Frontal cortex (tissue), 4 donors: ENCODE data around the gene PCSK2. TPM values are rescaled to one million over a fixed set of nuclear protein-coding genes. Genes with fewer than 3 reads are reported as not detected.
"Not testable (repeated sequence)": the region's sequence is repeated elsewhere in the genome, so short reads cannot be mapped to it uniquely, and the experiment has no call there.

Source experiments
- DNase-seq, 2 donors: peaks; one replicate each; pipeline ENCODE4 v3.0.0; 2012; ENCODE audit warnings: low spot score in 2 of 2
- FAIRE-seq: peaks from 2 replicates; lab custom pipeline; 2012; peaks lifted over from hg19 to GRCh38; lab: Jason Lieb, UNC
- total RNA-seq: library from RNA; depleted of rRNA; stranded (reverse); fragments of >200 nt; gene quantifications from one replicate; pipeline ENCODE4 v1.2.3, GENCODE V29; 2014
- donor health status: control.
- donor health status: control.
- donor health status: control.

Gene PCSK2, protein sequence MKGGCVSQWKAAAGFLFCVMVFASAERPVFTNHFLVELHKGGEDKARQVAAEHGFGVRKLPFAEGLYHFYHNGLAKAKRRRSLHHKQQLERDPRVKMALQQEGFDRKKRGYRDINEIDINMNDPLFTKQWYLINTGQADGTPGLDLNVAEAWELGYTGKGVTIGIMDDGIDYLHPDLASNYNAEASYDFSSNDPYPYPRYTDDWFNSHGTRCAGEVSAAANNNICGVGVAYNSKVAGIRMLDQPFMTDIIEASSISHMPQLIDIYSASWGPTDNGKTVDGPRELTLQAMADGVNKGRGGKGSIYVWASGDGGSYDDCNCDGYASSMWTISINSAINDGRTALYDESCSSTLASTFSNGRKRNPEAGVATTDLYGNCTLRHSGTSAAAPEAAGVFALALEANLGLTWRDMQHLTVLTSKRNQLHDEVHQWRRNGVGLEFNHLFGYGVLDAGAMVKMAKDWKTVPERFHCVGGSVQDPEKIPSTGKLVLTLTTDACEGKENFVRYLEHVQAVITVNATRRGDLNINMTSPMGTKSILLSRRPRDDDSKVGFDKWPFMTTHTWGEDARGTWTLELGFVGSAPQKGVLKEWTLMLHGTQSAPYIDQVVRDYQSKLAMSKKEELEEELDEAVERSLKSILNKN
- total RNA-seq, result 15.9 TPM

DNA sequence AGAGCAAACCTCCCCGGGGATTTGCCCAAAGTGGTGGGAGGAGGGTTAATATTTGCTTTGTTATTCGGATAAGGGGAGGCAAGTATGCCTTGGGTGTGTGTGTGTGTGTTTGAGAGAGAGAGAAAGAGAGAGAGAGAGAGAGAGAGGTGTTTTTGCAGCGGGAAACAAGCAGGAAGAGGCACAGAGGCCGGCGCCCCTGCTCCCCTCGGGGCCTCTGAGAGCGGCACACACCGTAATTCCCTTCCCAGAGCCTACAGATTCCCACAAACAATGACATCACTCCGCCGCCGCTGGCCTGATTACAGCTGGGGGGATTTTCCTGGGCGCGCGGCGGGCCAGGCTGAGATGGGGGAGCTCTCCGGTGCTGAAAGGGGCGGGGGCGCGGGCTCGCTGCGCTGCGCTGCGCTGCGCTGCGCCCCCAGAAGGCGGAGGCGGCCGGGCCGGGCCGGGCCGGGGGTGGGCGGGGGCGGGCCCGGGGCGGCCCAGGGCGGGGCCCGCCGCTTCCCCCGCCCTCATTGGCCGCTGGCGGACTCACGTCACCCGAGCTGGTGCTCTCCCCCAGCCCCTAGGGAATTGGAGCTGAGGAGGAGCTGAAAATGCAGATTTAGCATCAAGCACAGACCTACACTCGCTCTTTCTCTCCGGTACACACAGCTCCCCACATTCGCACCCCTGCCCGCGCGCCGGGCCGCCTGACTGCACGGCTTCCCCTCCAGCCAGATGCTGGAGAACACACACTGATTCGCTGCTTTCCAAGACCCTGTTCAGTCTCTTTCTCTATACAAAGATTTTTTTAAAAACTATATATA is at the start of gene PCSK2:
TSS of gene PCSK2 (plus strand) at position 631 of the 809 bp plus-strand sequence. CDS start 266 bp downstream, outside the sequence.
- FAIRE-seq (no peak), DNase-seq (peak; percentile 60 to 63)

DNA sequence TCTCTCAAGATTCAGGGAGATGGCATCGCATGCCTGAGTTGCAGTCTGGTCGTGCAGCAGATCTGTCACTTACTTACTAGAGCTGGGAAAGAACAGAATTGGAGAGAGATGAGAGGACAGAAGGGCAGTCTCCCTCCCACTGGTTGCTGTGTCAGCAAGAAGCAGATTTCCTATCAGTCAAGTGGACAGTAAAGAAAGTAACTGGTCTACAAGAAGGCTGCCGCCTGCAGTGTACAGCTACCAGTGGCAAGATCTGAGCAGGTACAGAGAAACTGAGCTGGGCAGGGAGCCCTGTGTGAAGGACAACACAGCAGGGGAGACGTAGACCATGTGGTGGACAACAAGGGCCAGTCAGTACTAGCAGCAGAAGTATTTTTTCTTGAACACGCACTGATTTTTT is 49.5 kb upstream of the PCSK2 start:
- FAIRE-seq (no peak), DNase-seq (no peak)

DNA sequence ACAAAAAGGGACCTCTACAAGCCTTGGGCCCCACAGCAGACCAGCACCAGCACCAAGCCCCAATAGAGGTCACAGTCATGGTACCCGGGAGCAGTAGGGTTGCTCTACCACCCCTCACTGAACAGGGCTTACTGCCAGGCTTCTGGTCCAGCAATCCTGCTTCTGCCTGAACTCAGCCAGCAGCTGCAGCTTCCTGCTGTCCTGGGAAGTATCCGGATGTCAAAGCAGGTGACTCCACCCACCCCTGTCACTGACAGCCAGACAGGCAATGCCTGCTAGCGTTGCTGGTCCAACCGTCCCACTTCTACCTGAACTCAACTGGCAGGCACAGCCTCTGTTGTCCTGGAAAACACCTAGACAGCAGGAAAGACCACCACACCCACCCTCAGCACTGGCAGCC is 47.0 kb upstream of the PCSK2 start:
- DNase-seq (no peak), FAIRE-seq (no peak)

DNA sequence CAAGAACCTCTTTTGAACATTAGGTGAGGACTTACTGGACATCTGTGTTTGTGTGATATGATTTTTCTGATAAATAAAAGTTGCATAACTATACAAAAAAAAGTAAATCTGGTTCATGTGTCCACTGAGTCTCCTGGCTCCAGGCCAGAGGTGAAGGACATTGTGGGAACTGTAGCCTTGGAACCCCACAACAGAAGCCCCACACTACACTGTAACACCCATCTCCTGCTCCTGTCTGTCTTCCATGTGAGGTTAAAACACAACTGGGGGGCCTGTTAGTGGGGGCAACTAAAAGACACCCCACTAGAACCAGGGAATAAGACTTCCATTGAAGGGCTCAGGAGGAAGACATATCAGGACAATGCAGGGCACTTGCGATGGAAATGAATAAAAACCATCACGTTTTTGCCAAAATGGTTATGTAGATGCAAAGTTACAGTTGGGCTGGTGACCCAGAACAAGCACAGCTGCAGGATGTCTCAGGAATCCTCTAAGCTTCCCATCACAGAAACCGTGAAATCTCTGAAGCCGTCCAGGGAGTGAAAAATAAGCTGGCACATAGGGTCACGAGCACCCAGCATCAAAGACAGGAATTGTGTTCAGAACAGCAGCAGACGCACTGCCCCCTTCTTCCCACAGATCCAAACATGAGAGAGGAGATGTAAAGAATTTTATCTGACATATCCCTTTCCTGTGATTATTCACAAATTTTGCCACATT is 36.7 kb upstream of the PCSK2 start:
- FAIRE-seq (no peak), DNase-seq (no peak)

DNA sequence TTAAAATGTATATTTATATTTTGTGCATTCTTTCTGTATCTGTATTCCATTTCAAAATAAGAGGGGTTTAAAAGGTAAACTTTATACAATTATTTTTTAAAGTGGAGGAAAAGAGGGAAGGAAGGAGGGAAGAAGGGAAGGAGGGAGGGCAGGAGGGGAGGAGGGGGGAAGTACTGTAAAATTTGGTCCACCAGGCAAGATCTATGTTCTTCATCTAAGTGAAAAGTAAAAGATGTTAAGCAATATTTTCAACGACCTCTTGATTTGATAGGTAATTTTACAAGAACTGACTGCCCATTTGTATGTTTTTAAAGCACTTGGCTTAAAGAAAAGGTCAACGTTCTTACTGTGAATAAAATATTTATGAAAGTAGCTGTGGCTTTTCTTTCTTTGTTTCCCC is 29.8 kb upstream of the PCSK2 start:
- DNase-seq (no peak), FAIRE-seq (no peak)

DNA sequence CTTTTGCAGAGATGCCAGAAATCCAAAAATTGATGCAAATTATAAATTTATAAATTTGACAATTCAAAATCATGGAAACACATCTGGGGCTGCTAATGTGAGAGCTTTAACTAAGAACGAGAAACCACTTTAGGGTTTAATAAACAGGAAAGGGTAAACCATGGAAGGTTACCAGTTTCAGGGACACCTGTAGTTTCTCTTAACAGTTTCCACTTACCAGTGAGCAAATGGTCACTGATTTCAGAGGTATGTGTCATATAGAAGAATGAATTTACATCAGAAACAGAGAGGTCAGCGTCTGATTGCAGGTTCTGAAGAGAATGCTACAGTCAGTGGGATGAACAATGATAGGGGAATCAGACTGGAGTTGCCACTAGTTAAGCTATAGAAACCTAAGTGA is 24.8 kb upstream of the PCSK2 start:
- FAIRE-seq, result no peak
- no peak for DNase-seq

DNA sequence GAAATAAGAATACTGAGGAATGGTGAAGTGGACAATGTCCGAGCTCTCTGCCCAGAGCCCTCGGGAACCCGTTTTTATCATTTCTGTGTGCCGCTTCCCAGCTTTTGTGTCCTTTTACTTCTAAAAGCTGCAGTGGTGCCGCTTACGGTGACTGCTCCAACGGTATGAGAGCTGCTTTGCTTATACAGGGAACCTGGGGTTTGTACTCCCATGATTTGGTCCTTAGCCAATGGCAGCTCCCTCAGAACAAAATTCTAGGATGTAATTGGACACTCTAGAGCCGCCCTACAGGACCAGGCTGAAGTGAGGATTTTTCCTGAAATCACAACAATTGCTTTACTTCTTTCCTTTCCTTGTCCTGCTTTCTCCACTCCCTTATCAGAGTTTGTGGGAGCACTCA is 24.2 kb upstream of the PCSK2 start:
- DNase-seq, result no peak
- FAIRE-seq, result no peak

DNA sequence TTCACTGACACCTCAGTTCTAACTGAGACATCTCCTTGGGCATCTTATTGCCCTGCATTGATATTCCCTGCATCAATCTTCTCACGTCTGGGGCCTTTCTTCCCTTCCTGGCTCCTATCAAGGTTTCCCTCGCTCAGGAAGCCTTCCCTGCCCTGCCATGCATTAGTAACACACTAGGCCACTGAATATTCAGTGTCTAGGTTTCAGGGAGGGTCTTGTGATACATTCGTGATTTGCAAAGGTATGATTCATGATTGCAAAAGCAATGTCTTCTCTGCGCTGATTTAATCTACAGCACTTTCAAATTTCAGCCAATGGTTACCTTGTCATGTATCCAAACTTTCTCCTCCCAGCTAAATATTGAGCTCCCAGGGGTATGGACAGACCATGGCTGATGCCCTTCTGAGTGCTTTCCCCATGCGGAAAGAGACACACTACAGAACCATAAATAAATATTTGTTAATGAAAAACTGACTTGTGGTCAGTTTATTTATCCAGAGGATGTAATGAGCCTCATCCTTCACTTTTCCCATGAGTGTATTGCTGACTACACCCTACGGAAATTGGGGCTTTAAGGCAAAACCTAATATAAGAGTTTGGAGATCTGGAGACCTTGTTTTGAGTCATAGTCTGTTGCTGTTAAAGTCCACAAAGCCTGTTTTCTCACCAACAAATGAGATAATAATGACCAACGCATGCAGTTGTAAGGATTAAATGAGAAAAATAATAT is 21.6 kb upstream of the PCSK2 start:
- FAIRE-seq (no peak), DNase-seq (no peak)

DNA sequence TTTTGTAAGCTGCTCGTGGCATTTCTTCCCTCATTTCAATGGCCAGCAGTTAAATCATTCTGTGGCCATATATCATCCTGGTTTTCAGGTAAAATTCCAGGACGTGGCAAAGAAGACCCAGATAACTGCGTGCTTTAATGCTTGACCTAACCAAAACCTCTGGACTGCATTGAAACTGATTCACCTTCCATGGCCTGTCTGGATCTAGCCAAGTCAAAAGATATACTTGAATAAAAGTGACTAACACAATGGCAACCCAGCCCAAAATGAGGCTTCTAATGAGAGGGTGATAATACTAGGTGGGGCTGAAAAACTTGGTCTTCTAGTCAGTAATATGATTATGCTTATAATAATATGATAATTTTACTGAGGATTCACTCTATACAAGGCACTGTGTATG is 16.5 kb upstream of the PCSK2 start:
- no peak for FAIRE-seq
- no peak for DNase-seq

DNA sequence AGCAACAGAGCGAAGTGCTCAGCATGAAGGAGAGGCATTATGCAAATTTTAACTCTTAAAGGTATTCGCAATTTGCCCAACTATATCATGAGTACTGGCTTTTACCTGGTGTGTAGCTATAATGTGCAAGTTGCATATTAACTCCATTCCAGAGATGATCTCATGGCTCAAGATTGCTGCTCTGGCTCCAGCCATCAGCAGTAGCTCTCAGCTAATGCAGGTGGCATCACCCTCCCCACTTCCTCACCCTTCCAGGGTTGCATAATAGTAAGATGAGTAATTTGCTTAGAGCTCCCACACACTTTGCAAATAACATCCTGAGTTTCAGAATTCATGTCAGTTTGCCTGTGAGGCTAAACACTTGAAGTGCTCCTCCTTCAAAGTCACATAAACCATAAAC is 15.9 kb upstream of the PCSK2 start:
- FAIRE-seq, result no peak
- DNase-seq, result no peak

DNA sequence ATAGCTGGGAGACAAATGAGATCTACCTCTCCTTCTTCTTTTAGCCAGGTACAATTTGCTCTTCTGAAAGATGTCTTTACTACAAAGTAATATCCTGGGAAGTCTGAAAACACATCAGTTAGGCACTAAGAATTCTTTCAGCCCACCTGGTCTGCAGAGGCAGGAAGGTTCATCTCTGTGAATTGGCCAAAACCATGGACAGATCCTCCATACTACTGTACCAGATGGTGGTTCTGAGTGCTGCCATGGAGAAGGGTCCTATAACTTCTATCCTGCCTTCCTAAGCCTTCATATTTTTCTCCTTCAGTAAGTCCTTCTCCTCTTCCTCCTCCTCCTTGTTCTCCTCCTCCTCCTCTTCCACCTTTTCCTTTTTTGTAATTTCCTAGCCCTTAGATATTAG is 11.7 kb upstream of the PCSK2 start:
- DNase-seq (no peak), FAIRE-seq (no peak)

DNA sequence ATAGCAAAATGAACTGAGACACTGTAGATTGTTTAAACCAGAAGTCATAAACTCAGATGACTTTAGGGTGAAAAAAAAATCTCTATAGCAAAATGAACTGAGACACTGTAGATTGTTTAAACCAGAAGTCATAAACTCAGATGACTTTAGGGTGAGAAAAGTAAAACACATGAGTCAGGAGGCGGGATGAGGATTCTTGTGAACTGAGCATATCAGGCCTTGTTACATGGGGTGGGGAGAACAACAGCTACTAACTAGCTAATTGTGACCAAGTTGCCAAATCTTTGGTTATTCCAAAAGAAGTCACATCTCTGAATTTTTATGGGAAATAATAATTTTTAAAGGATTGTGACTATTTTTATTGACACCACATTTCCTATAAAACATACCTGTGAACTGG is 7.0 kb upstream of the PCSK2 start:
- FAIRE-seq, DNase-seq: not testable (repeated sequence)

DNA sequence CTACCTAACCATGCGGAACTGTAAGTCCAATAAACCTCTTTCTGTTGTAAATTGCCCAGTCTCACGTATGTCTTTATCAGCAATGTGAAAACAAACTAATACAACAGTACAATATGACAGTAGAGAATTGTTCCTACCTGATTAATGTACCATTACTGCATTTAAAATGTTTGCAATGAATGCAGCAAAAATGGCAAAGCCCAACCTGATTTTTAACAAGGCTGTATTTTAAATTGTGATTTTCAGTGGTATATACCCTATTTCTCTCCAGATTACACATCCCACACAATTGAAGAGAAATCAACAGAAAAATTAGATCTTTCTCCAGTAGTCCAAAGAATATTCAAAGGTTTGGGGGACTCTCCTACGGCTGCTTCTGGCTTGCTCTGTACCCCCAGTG is 3.3 kb upstream of the PCSK2 start:
- DNase-seq, result no peak
- FAIRE-seq, result no peak

DNA sequence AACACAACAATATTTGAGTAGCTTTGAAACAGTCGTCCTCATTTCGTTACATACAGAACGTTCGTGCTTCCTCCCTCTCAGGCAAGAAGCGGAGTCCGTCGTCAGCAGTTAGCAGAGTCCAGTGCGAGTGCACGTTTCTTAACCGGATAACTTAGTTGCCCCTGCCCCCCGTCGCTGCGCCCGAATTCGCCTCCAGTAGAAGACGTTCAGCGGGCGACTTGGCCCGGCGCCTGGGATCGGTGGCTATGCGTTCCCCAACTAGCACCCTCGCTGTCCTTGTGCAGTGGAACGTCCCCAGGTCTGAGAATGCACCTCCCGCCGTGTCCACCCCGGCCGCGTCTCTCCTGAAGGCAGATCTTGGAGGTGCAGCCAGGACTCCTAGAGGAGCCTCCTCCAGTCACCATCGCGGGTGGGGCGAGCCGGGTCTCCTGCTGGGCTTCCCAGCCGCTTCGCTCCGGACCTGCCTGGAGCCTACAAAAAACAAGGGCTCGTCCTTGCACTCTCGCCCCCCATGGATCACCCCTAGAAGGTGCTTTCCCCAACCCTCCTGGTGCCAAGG is 910 bp upstream of the PCSK2 start:
- no peak for DNase-seq
- no peak for FAIRE-seq

DNA sequence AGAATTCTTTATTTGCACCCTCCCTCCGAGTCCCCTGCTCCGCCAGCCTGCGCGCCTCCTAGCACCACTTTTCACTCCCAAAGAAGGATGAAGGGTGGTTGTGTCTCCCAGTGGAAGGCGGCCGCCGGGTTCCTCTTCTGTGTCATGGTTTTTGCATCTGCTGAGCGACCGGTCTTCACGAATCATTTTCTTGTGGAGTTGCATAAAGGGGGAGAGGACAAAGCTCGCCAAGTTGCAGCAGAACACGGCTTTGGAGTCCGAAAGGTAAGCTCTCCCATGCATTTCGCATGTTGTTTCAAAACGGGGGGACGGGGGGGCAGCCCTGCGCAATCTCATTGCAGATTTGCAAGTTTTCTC is 357 bp downstream of the PCSK2 start:
- FAIRE-seq (no peak), DNase-seq (no peak)

DNA sequence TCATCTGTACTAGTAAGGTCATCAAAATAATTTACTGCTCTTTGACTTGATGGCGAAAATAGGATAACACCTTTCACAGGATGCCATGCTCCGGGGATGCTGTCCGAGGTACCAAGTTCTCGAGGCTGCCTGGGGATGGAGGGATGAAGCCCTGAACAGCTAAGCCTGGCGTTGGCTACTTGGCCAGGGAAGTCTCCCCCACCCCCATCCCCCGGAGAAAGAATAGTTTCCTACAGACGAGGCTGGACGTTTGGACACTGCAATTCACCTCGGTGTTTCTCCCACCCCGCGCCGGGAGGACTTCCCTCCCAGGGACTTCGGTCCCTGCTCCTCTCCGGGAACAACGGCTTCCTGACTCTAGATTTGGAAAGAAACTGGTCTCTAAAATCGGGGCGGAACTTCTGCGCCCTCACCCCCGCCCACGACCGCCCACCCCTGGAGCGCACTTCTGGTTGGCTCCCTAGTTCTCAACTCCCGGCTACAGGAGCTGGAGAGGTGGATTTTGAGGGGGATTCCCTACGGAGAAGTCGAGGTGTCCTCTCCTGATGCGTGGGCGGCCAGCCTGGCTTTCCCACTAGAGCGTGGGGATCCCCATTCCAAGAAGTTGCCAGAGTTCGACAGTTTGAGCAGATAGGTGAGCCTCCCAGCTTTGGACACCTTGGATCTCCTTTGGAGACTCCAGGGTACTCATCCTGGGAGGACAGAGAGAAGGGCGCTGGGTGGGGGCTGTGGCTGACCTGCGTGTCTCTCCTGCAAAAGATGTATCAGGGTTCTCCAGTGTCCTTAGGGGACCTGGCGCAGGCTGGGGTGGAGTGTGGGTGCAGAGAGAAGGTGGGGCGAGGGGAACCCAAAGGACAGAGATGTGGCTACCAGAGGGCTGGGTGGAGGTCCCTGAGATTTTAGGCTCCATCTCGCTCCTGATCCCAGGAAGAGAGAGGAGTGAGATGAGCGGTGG is 1.1 kb downstream of the PCSK2 start:
- no peak for FAIRE-seq
- no peak for DNase-seq

DNA sequence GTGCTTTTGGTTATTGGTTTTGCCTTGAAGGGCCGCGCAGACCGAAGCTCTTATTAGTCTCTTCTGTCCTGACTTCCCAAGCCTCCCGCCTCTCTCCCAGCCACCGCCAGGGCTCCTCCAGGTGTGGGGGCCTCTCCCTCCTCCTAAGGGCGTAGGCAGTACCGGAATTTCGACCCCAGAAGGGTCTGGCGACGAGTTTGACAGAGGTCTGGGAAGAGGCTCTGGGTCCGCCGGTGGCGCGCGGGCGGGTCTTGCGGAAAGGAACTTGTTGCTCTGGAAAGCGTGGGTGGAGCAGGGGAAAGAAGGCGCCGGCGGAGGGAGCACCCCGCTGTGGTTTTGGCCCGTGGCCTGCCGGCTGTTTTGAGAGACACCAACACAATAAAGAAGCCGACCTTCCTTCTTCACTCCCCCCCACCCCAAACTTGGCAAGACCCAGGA is 1.8 kb downstream of the PCSK2 start:
- no peak for FAIRE-seq
- no peak for DNase-seq

DNA sequence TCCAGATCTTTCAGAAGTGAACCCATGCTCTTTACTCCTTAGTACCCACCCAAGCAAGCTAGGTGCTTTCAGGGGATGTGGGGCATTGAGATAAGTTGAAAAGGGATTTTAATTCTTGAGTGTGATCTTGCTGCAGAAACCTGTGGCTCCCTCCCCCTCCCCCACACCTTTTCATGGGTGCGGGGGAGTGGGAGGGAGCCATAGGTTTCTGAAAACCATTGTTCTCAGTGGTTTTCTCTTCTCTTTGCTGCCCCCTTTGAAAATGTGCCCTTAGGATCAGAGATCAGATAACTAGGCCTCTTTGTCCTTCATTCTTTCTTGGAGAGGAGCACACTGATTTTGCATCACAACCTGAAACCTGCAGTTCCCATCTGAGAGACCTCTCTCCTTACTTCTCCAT is 2.4 kb downstream of the PCSK2 start:
- no peak for DNase-seq
- FAIRE-seq, result no peak
